K562 (cell line): ENCODE data around the gene PMPCA. TPM values are rescaled to one million over a fixed set of nuclear protein-coding genes. Genes with fewer than 3 reads are reported as not detected.

Experiments
- BHLHE40 ChIP-seq: IDR thresholded peaks from 2 replicates; pipeline ENCODE4 v1.6.1; 2011; ENCODE audit warnings: low read length, improper control_type of control experiment
- E2F1 ChIP-seq: sonication (generic); formaldehyde crosslinking; IDR thresholded peaks from 2 replicates; pipeline ENCODE4 v1.8.1; 2023; ENCODE audit warnings: mild to moderate bottlenecking, missing genetic modification reagents, moderate library complexity
- ELF1 ChIP-seq: fragments of 200-800 bp; sonication (Bioruptor generic); IDR thresholded peaks from 2 replicates; pipeline ENCODE4 v1.6.1; 2016; ENCODE audit warnings: missing genetic modification characterization, missing compliant biosample characterization
- ELF2 ChIP-seq: fragments of 250-450 bp; sonication (Bioruptor Pico); IDR thresholded peaks from 2 replicates; pipeline ENCODE4 v1.5.0; 2021; ENCODE audit warnings: mild to moderate bottlenecking
- ETV1 ChIP-seq: fragments of 450-650 bp; conservative IDR thresholded peaks from 2 replicates; pipeline ENCODE4 v1.6.1; 2016; ENCODE audit warnings: missing genetic modification characterization, control low read depth, low read depth, missing compliant biosample characterization
- ETV5 ChIP-seq: sonication (generic); formaldehyde crosslinking; IDR thresholded peaks from 2 replicates; pipeline ENCODE4 v1.4.0; 2020; ENCODE audit warnings: low read depth, mild to moderate bottlenecking, missing genetic modification reagents
- ETV6 ChIP-seq, 3 experiments: fragments of 150-350 bp in 1 of 3; sonication (generic) in 1 of 3; formaldehyde crosslinking in 1 of 3; IDR thresholded peaks; 2 replicates each; pipeline versions ENCODE4 v1.6.1 to v1.8.0; 2014 to 2022; ENCODE audit warnings: borderline replicate concordance in 2 of 3, low read depth in 2 of 3, antibody characterized with exemption in 1 of 3, low read length in 1 of 3, mild to moderate bottlenecking in 1 of 3, missing genetic modification reagents in 1 of 3
- HNRNPH1 ChIP-seq: fragments of 200-400 bp; formaldehyde crosslinking; optimal IDR thresholded peaks from 2 replicates; pipeline ENCODE3; 2017; ENCODE audit warnings: low read depth, mild to moderate bottlenecking, low read length, moderate library complexity
- KLF1 ChIP-seq: fragments of 450-650 bp; IDR thresholded peaks from 2 replicates; pipeline ENCODE4 v1.6.1; 2016; ENCODE audit warnings: missing genetic modification characterization, missing compliant biosample characterization
- NR2C2 ChIP-seq, 2 experiments: fragments of 200-800 bp in 1 of 2; sonication (Bioruptor generic) in 1 of 2; sonication (generic) in 1 of 2; formaldehyde crosslinking in 1 of 2; IDR thresholded peaks; 2 replicates each; pipeline versions ENCODE4 v1.6.1 to v1.8.0; 2016 to 2022; ENCODE audit warnings: mild to moderate bottlenecking in 1 of 2, missing compliant biosample characterization in 1 of 2, missing genetic modification characterization in 1 of 2, missing genetic modification reagents in 1 of 2
- RB1 ChIP-seq: fragments of 450-650 bp; IDR thresholded peaks from 2 replicates; pipeline ENCODE4 v1.6.1; 2017; ENCODE audit warnings: low read depth, mild to moderate bottlenecking
- RBBP5 ChIP-seq: fragments of 200-600 bp; sonication (generic); IDR thresholded peaks from 2 replicates; pipeline ENCODE4 v1.6.1; 2012; ENCODE audit warnings: borderline replicate concordance, mild to moderate bottlenecking, low read length, control low read depth, inconsistent platforms; ENCODE audit not compliant: insufficient read depth, poor library complexity, severe bottlenecking
- RNF2 ChIP-seq: sonication (generic); IDR thresholded peaks from 2 replicates; pipeline ENCODE4 v1.6.1; 2016
- SIN3A ChIP-seq, 2 experiments: fragments of 150-350 bp in 1 of 2; IDR thresholded peaks; 2 replicates each; pipeline ENCODE4 v1.6.1; 2011 to 2016; ENCODE audit warnings: borderline replicate concordance in 2 of 2, low read depth in 2 of 2, low read length in 2 of 2, mild to moderate bottlenecking in 2 of 2, moderate library complexity in 2 of 2; ENCODE audit not compliant: control insufficient read depth in 1 of 2
- SMARCA4 ChIP-seq: fragments of 450-650 bp; IDR thresholded peaks from 2 replicates; pipeline ENCODE4 v1.6.1; 2016
- SRSF3 ChIP-seq: fragments of 200-400 bp; formaldehyde crosslinking; IDR thresholded peaks from 2 replicates; pipeline ENCODE4 v1.6.1; 2016; ENCODE audit warnings: mild to moderate bottlenecking, low read length, moderate library complexity; ENCODE audit not compliant: insufficient read depth
- TFAP4 ChIP-seq: sonication (generic); formaldehyde crosslinking; IDR thresholded peaks from 2 replicates; pipeline ENCODE4 v1.8.0; 2022; ENCODE audit warnings: missing genetic modification reagents, mild to moderate bottlenecking, moderate library complexity, borderline replicate concordance
- ZHX1 ChIP-seq: fragments of 150-350 bp; conservative IDR thresholded peaks from 2 replicates; pipeline ENCODE4 v1.6.1; 2014; ENCODE audit warnings: low read length
- ZNF316 ChIP-seq: fragments of 450-650 bp; IDR thresholded peaks from 2 replicates; pipeline ENCODE4 v1.6.1; 2016
- ZNF431 ChIP-seq: sonication (generic); formaldehyde crosslinking; IDR thresholded peaks from 2 replicates; pipeline ENCODE4 v1.8.0; 2022; ENCODE audit warnings: mild to moderate bottlenecking, missing genetic modification reagents
- ZNF695 ChIP-seq: fragments of 450-650 bp; formaldehyde crosslinking; IDR thresholded peaks from 2 replicates; pipeline ENCODE4 v1.4.0; 2020; ENCODE audit warnings: mild to moderate bottlenecking, moderate library complexity
- ZNF707 ChIP-seq: fragments of 250-450 bp; sonication (Bioruptor Pico); conservative IDR thresholded peaks from 2 replicates; pipeline ENCODE4 v1.8.0; 2022; ENCODE audit warnings: inconsistent platforms, mild to moderate bottlenecking, moderate library complexity
- polyA plus RNA-seq, 8 experiments: library from polyadenylated mRNA; depleted of rRNA in 4 of 8; stranded (reverse) in 5 of 8; unstranded in 3 of 8; fragments of >200 nt; fragmentation: Nextera tagmentation in 2 of 8; fragmentation: Illumina TruSeq in 1 of 8; extraction: Ambion mirVana in 2 of 8; extraction: Trizol in 1 of 8; gene quantifications; 2 replicates each; pipeline versions ENCODE4 v1.2.1 to v1.2.3, GENCODE V29; 2011 to 2014; ENCODE audit warnings: inconsistent platforms in 1 of 8, missing spikeins in 1 of 8
- total RNA-seq, 7 experiments: library from RNA; depleted of rRNA in 6 of 7; stranded (reverse); fragments of >200 nt in 6 of 7; fragmentation: Illumina TruSeq in 2 of 7; extraction: Trizol in 2 of 7; gene quantifications; 2 replicates each; pipeline versions ENCODE4 v1.2.1 to v1.2.3, GENCODE V29; 2011 to 2021; ENCODE audit warnings: low replicate concordance in 1 of 7

The PMPCA gene
- total and polyA plus RNA-seq, 9 of the 15 experiments (the other 6 are each of a cell fraction or from before 2014, with no cell fraction given): 23.9 to 143 (median 86.6) TPM

GRCh38 chr9:136363106-136363948, 47.1 kb upstream of the PMPCA start, which contains the start of gene DNLZ (continued):
- TF ChIP-seq ZNF695 (0 out of 2 replicates have a peak, but pooled peaks have one; percentile 12), ZNF707 (CRISPR knock-in tag) (no peak), ELF2 (CRISPR knock-in tag) (peak; percentile 100), ETV1 (tag) (peak; percentile 62; the same call in 1 of the 2 replicates), ZHX1 (peak; percentile 64; the same call in 1 of the 2 replicates), ETV5 (CRISPR knock-in tag) (peak; percentile 93), TFAP4 (CRISPR knock-in tag) (peak; percentile 75), HNRNPH1 (no peak), RNF2 (peak; percentile 91; the same call in 1 of the 2 replicates), SIN3A (IDR thresholded peaks at IDR 0.05; ENCODE audit: borderline replicate concordance in 2 of 2, control insufficient read depth in 1 of 2, low read depth in 2 of 2, low read length in 2 of 2) (peak; percentile 75 to 94; a peak in 2 of 4 replicates), NR2C2 (CRISPR knock-in tag; IDR thresholded peaks at IDR 0.05) (peak; percentile 93), NR2C2 (tag; IDR thresholded peaks at IDR 0.05) (peak; percentile 99), SMARCA4 (no peak), ZNF316 (peak; percentile 34; the same call in 1 of the 2 replicates), ETV6 (IDR thresholded peaks at IDR 0.05; ENCODE audit: borderline replicate concordance in 1 of 2, low read depth in 2 of 2, low read length in 1 of 2) (peak; percentile 84 to 88; a peak in 2 of 4 replicates), ETV6 (CRISPR knock-in tag; IDR thresholded peaks at IDR 0.05; ENCODE audit: borderline replicate concordance) (no peak; the same call in 1 of the 2 replicates), RBBP5 (peak; percentile 72), ZNF431 (peak; percentile 79), BHLHE40 (peak; percentile 93), E2F1 (peak; percentile 95), RB1 (peak; percentile 97), ELF1 (tag) (peak; percentile 100), SRSF3 (no peak), KLF1 (tag) (peak; percentile 86; the same call in 1 of the 2 replicates)
